GM23338 (cell line): ENCODE results near the gene RCBTB1. TPM values are rescaled to one million over a fixed set of nuclear protein-coding genes. Genes with fewer than 3 reads are reported as not detected.

ENCODE experiments used
- ATAC-seq: fragments of 200-7000 bp; cut with Tn5 transposase; 3 replicates; pipeline ENCODE4 v1.9.1; 2020
- DNase-seq: peaks from one replicate; pipeline ENCODE4 v3.0.0-alpha.2; 2015; ENCODE audit warnings: low spot score
- H2AFZ ChIP-seq: fragments of 200-600 bp; sonication (generic); 2 replicates; pipeline ENCODE4 v1.8.0; 2016; ENCODE audit warnings: antibody characterized with exemption, mild to moderate bottlenecking, moderate library complexity
- H3F3A ChIP-seq: fragments of 200-600 bp; sonication (generic); replicated peaks from 2 replicates; pipeline ENCODE4 v1.8.0; 2017; ENCODE audit warnings: antibody characterized with exemption, mixed run types, low read depth
- H3K27ac ChIP-seq: fragments of 200-600 bp; sonication (generic); 2 replicates; pipeline ENCODE4 v1.6.1; 2016; ENCODE audit warnings: low read depth
- H3K27me3 ChIP-seq: fragments of 200-600 bp; sonication (generic); 2 replicates; pipeline ENCODE4 v1.8.0; 2016; ENCODE audit warnings: mild to moderate bottlenecking, mixed run types, moderate library complexity; ENCODE audit not compliant: insufficient read depth
- H3K36me3 ChIP-seq: fragments of 200-600 bp; sonication (generic); 2 replicates; pipeline ENCODE4 v1.8.0; 2016; ENCODE audit warnings: mild to moderate bottlenecking; ENCODE audit not compliant: insufficient read depth
- H3K4me1 ChIP-seq: fragments of 200-600 bp; sonication (generic); 2 replicates; pipeline ENCODE4 v1.8.0; 2016; ENCODE audit warnings: mild to moderate bottlenecking, moderate library complexity; ENCODE audit not compliant: insufficient read depth
- H3K4me2 ChIP-seq: fragments of 200-600 bp; sonication (generic); 2 replicates; pipeline ENCODE4 v1.7.1; 2017; ENCODE audit warnings: mixed run types
- H3K4me3 ChIP-seq: fragments of 200-600 bp; sonication (generic); 2 replicates; pipeline ENCODE4 v1.6.1; 2016; ENCODE audit warnings: mixed run types
- H3K79me2 ChIP-seq: fragments of 200-600 bp; sonication (generic); replicated peaks from 2 replicates; pipeline ENCODE4 v1.8.0; 2017; ENCODE audit warnings: mild to moderate bottlenecking; ENCODE audit not compliant: insufficient read depth
- H3K9me2 ChIP-seq: fragments of 200-600 bp; sonication (generic); 2 replicates; pipeline ENCODE4 v1.8.0; 2017; ENCODE audit not compliant: insufficient read depth
- H4K20me1 ChIP-seq: fragments of 200-600 bp; sonication (generic); replicated peaks from 2 replicates; pipeline ENCODE4 v1.8.0; 2017; ENCODE audit warnings: mild to moderate bottlenecking; ENCODE audit not compliant: insufficient read depth
- H3K27ac Mint-ChIP-seq: 2 replicates; pipeline ENCODE4 v1.8.0; 2020; ENCODE audit warnings: inconsistent platforms, mild to moderate bottlenecking, moderate library complexity, mixed read lengths
- H3K27me3 Mint-ChIP-seq: 3 replicates; pipeline ENCODE4 v1.8.0; 2022; ENCODE audit warnings: low read depth, mild to moderate bottlenecking, moderate library complexity, mixed read lengths, inconsistent platforms; ENCODE audit not compliant: insufficient read depth, poor library complexity
- H3K36me3 Mint-ChIP-seq: 3 replicates; pipeline ENCODE4 v1.8.0; 2021; ENCODE audit warnings: low read depth, mild to moderate bottlenecking, inconsistent platforms, moderate library complexity, mixed read lengths
- H3K4me1 Mint-ChIP-seq: 3 replicates; pipeline ENCODE4 v1.8.0; 2020; ENCODE audit warnings: mild to moderate bottlenecking, inconsistent platforms, mixed read lengths
- H3K4me3 Mint-ChIP-seq: 3 replicates; pipeline ENCODE4 v1.8.0; 2021; ENCODE audit warnings: moderate library complexity, mild to moderate bottlenecking, inconsistent platforms, mixed read lengths
- H3K9me3 Mint-ChIP-seq: 3 replicates; pipeline ENCODE4 v1.8.0; 2020; ENCODE audit warnings: moderate library complexity, mild to moderate bottlenecking, inconsistent platforms, mixed read lengths
- CREB1 ChIP-seq: fragments of 250-450 bp; sonication (Bioruptor Pico); IDR thresholded peaks from 2 replicates; pipeline ENCODE4 v1.5.0; 2020; ENCODE audit warnings: low read depth, mild to moderate bottlenecking, moderate library complexity
- CTCF ChIP-seq, 2 experiments: fragments of 200-600 bp in 1 of 2; sonication (generic) in 1 of 2; conservative IDR thresholded peaks; 2 replicates each; pipeline versions ENCODE4 v1.5.1 to v1.6.1; 2016 to 2017; ENCODE audit warnings: antibody characterized with exemption in 2 of 2, low read depth in 2 of 2, mild to moderate bottlenecking in 2 of 2, moderate library complexity in 1 of 2
- ETS1 ChIP-seq: IDR thresholded peaks from 2 replicates; pipeline ENCODE4 v1.6.1; 2016; ENCODE audit warnings: antibody characterized with exemption
- EZH2 ChIP-seq: fragments of 200-600 bp; sonication (generic); IDR thresholded peaks from one replicate; pipeline ENCODE4 v1.8.0; 2017; ENCODE audit warnings: antibody characterized with exemption, mild to moderate bottlenecking, low read depth; ENCODE audit not compliant: unreplicated experiment
- EZH2phosphoT487 ChIP-seq: fragments of 200-600 bp; sonication (generic); IDR thresholded peaks from one replicate; pipeline ENCODE4 v1.8.1; 2018; ENCODE audit warnings: antibody characterized with exemption; ENCODE audit not compliant: unreplicated experiment
- JUNB ChIP-seq: IDR thresholded peaks from one replicate; pipeline ENCODE4 v1.6.1; 2016; ENCODE audit warnings: antibody characterized with exemption; ENCODE audit not compliant: unreplicated experiment
- NANOG ChIP-seq: IDR thresholded peaks from 2 replicates; pipeline ENCODE4 v1.6.1; 2016; ENCODE audit warnings: antibody characterized with exemption, borderline replicate concordance
- POLR2AphosphoS5 ChIP-seq: IDR thresholded peaks from 2 replicates; pipeline ENCODE4 v1.6.1; 2016; ENCODE audit warnings: antibody characterized with exemption, low read depth
- REST ChIP-seq: IDR thresholded peaks from one replicate; pipeline ENCODE4 v1.6.1; 2018; ENCODE audit warnings: antibody characterized with exemption; ENCODE audit not compliant: unreplicated experiment
- STAT1 ChIP-seq: IDR thresholded peaks from one replicate; pipeline ENCODE4 v1.6.1; 2016; ENCODE audit warnings: antibody characterized with exemption; ENCODE audit not compliant: unreplicated experiment
- ZNF114 ChIP-seq: fragments of 250-450 bp; sonication (Bioruptor Pico); IDR thresholded peaks from 2 replicates; pipeline ENCODE4 v1.5.0; 2020; ENCODE audit warnings: mild to moderate bottlenecking, moderate library complexity
- ZNF331 ChIP-seq: fragments of 250-450 bp; sonication (Bioruptor Pico); IDR thresholded peaks from 2 replicates; pipeline ENCODE4 v1.5.0; 2020; ENCODE audit warnings: low read depth, mild to moderate bottlenecking, moderate library complexity
- ZNF462 ChIP-seq: fragments of 250-450 bp; sonication (Bioruptor Pico); IDR thresholded peaks from 2 replicates; pipeline ENCODE4 v1.5.0; 2020; ENCODE audit warnings: mild to moderate bottlenecking, moderate library complexity
- polyA plus RNA-seq: library from polyadenylated mRNA; unstranded; fragments of >200 nt; fragmentation: Nextera tagmentation; extraction: Ambion mirVana; gene quantifications from 2 replicates; pipeline ENCODE4 v1.2.1, GENCODE V29; 2016
- total RNA-seq: library from RNA; depleted of rRNA; stranded (reverse); fragments of >200 nt; shearing (Covaris generic); gene quantifications from 2 replicates; pipeline ENCODE4 v1.2.3, GENCODE V29; 2014

Gene RCBTB1
- total and polyA plus RNA-seq, 2 experiments from 2014 or later = 10.8 to 33.5 TPM

GRCh38 chr13:49624229-49624628, 38.9 kb upstream of the RCBTB1 start:
- no peaks in the 10 kb centered on the region for H3K9me3 Mint-ChIP-seq
- TF ChIP-seq ZNF331 (CRISPR knock-in tag) (no peak), POLR2AphosphoS5 (no peak), NANOG (no peak), EZH2phosphoT487 (no peak), EZH2 (no peak), JUNB (no peak), CTCF (conservative IDR thresholded peaks at IDR 0.05; ENCODE audit: low read depth in 2 of 2) (no peak), ETS1 (no peak), CREB1 (CRISPR knock-in tag) (no peak), ZNF114 (CRISPR knock-in tag) (no peak), ZNF462 (CRISPR knock-in tag) (no peak), STAT1 (no peak), REST (no peak)
- H3K27ac ChIP-seq = no peak overlapping the region
- H3K9me2 ChIP-seq = peaks cover 5% of the 10 kb centered on the region; the same call in 1 of the 2 replicates
- H3K4me3 ChIP-seq = no peak overlapping the region
- no peak for DNase-seq
- peaks cover 2% of the 10 kb centered on the region for H3K27me3 Mint-ChIP-seq
- ATAC-seq = no peak
- no peaks in the 10 kb centered on the region for H3K36me3 ChIP-seq
- no peak overlapping the region for H3K27ac Mint-ChIP-seq
- H2AFZ ChIP-seq = no peak overlapping the region
- H3F3A ChIP-seq = no peaks in the 10 kb centered on the region
- no peaks in the 10 kb centered on the region for H3K36me3 Mint-ChIP-seq
- no peaks in the 10 kb centered on the region for H3K27me3 ChIP-seq
- H3K4me1 Mint-ChIP-seq = peaks cover 6% of the 10 kb centered on the region; the same call in 1 of the 3 replicates
- H3K4me1 ChIP-seq = no peaks in the 10 kb centered on the region; the same call in 1 of the 2 replicates
- no peak overlapping the region for H3K4me3 Mint-ChIP-seq
- H4K20me1 ChIP-seq = no peaks in the 10 kb centered on the region
- H3K79me2 ChIP-seq = no peaks in the 10 kb centered on the region
- H3K4me2 ChIP-seq = no peak overlapping the region
